A549 treated with DMSO at 1 μM for 4 hours (cell line): ENCODE measurements around the gene OSTF1. TPM values are rescaled to one million over a fixed set of nuclear protein-coding genes. Genes with fewer than 3 reads are reported as not detected.

Experiments used
- total RNA-seq: library from RNA; stranded (reverse); fragments of 200-300 nt; extraction: Qiagen RNA extraction; gene quantifications from 5 replicates; pipeline ENCODE4 v1.2.3, GENCODE V29; 2022; ENCODE audit warnings: low read depth

The OSTF1 gene
- total RNA-seq = 13.6 to 16.6 TPM (median 15.2 TPM) in 5 replicates

DNA sequence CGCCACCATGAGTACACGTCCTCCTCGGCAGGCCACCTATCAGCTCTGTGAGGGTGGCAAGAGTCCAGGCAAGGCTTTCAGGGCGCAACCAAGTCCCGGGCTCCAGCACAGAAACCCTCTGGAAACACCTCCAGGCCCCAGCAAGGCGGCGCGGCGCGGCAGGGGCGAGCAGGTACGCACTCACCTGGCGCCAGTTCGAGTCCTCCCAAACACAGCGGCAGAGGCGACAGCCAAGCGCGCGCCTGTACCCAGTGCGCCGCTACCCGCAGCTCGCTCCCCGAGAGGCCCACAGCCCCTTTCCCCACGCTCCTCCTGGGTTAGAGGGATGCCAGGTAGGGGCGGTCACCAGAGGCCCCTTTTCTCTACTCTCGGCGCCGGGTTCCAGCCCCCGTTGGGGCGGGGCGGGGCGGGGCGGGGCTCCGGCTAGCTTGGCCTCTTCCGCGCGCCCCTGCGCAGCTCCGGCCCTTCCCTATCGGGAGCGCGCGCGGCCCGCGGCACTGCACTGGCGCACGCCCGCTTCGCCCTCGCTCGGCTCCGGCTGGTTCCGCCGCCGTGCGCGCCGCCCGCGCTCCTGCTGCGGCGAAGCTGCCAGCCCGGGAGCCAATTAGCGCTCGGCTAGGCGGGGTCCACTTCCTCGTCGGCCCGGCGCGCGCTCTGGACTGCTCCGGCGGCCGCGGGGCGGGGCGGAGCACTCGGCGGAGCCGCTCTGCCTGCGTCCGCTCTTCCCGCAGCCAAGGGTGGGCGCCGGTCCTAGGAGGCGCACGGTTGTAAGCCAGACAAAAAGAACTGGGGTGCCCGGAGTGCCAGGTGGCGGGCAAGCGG lies at the start of gene OSTF1, which contains the start of gene NMRK1:
TSS of gene OSTF1 (plus strand) at position 691 of the 822 bp plus-strand sequence. CDS start 179 bp downstream, outside the sequence.
TSS of gene NMRK1 (minus strand) at position 332 of the 822 bp plus-strand sequence. CDS start 5,040 bp downstream, outside the sequence.

Other genes starting within 250 kb of the OSTF1 start
- 1.4 to 1.8 TPM (median 1.5 TPM) in 5 replicates for gene TRPM6, start 200.6 kb upstream of the OSTF1 start, total RNA-seq
- 6.2 to 12.3 TPM (median 11.1 TPM) in 5 replicates for gene C9orf40, start 135.6 kb upstream of the OSTF1 start, total RNA-seq
- gene CARNMT1, start 60.2 kb upstream of the OSTF1 start, total RNA-seq = 10.5 to 19.5 TPM (median 16.7 TPM) in 5 replicates
- 3.9 to 5.9 TPM (median 4.9 TPM) in 5 replicates for gene NMRK1, start 359 bp upstream of the OSTF1 start, total RNA-seq